Spinal cord (tissue), 10 donors: ENCODE measurements around the gene REN. TPM values are rescaled to one million over a fixed set of nuclear protein-coding genes. Genes with fewer than 3 reads are reported as not detected.

ENCODE experiments used
- DNase-seq, 6 donors: peaks; one replicate each; pipeline versions ENCODE4 v3.0.0 to v3.0.0-alpha.2; 2013 to 2015; ENCODE audit warnings: low spot score in 6 of 6, low read depth in 4 of 6
- H3K27ac ChIP-seq: one replicate; pipeline ENCODE4 v1.5.1; 2013; ENCODE audit warnings: low read depth, low read length, control low read depth
- H3K27me3 ChIP-seq: one replicate; pipeline ENCODE4 v1.6.1; 2013; ENCODE audit warnings: low read length; ENCODE audit not compliant: control insufficient read depth, insufficient read depth
- H3K36me3 ChIP-seq: one replicate; pipeline ENCODE4 v1.6.1; 2013; ENCODE audit warnings: low read length; ENCODE audit not compliant: control insufficient read depth, insufficient read depth
- H3K4me1 ChIP-seq: one replicate; pipeline ENCODE4 v1.6.1; 2013; ENCODE audit warnings: low read length; ENCODE audit not compliant: control insufficient read depth, insufficient read depth
- H3K4me3 ChIP-seq: one replicate; pipeline ENCODE4 v1.5.1; 2013; ENCODE audit warnings: low read depth, low read length, control low read depth
- H3K9me3 ChIP-seq: one replicate; pipeline ENCODE4 v1.6.1; 2013; ENCODE audit warnings: low read length; ENCODE audit not compliant: control insufficient read depth, insufficient read depth
- WGBS: methylation state at CpG from one replicate; pipeline ENCODE4 v1.1.5; 2013; ENCODE audit warnings: missing lambda C conversion rate; ENCODE audit not compliant: insufficient coverage; 5-methylcytosine and 5-hydroxymethylcytosine counted together
- polyA plus RNA-seq, 2 donors: library from polyadenylated mRNA; unstranded; fragments of 120-200 nt; gene quantifications; one replicate each; pipeline ENCODE4 v1.2.1, GENCODE V29; 2013; ENCODE audit not compliant: insufficient read length in 2 of 2
- total RNA-seq, 2 donors: library from RNA; depleted of rRNA in 1 of 2; stranded (reverse); fragments of 120-200 nt in 1 of 2; fragments of >200 nt in 1 of 2; gene quantifications; one replicate each; pipeline versions ENCODE4 v1.2.3 to v1.2.4, GENCODE V29; 2013 to 2014
- donor health status: healthy.

Gene REN
- total and polyA plus RNA-seq, 4 donors, result 0.17 to 0.39 TPM; not detected in 2

- H3K36me3 ChIP-seq, result peaks cover 56% of the 10 kb centered on the region
Observed at GRCh38 chr1:204116539-204116938, 49.6 kb downstream of the REN start.

GRCh38 chr1:204115116-204115515, 51.0 kb downstream of the REN start:
- Histone ChIP-seq H3K9me3 (no peaks in the 10 kb centered on the region), H3K27me3 (no peaks in the 10 kb centered on the region), H3K36me3 (peaks cover 50% of the 10 kb centered on the region), H3K4me1 (no peaks in the 10 kb centered on the region), H3K27ac (no peak overlapping the region), H3K4me3 (no peak overlapping the region)
- 100% methylated on average over 2 of the region's 4 CpGs for WGBS
- DNase-seq, result no peak

More at GRCh38 chr1:204116539-204116938, 49.6 kb downstream of the REN start:
- Histone ChIP-seq H3K27me3 (no peaks in the 10 kb centered on the region), H3K4me1 (no peaks in the 10 kb centered on the region), H3K4me3 (no peak overlapping the region), H3K27ac (no peak overlapping the region), H3K9me3 (no peaks in the 10 kb centered on the region)
- 88% methylated on average over 4 of the region's 4 CpGs for WGBS
- DNase-seq, result no peak

GRCh38 chr1:204114606-204115005, 51.5 kb downstream of the REN start:
- peaks cover 45% of the 10 kb centered on the region for H3K36me3 ChIP-seq

GRCh38 chr1:204113896-204114295, 52.2 kb downstream of the REN start:
- WGBS, result 100% methylated on average over 1 of the region's 1 CpG
- Histone ChIP-seq H3K27me3 (no peaks in the 10 kb centered on the region), H3K27ac (no peak overlapping the region), H3K4me3 (no peak overlapping the region), H3K36me3 (peaks cover 42% of the 10 kb centered on the region), H3K4me1 (peaks cover 3% of the 10 kb centered on the region), H3K9me3 (no peaks in the 10 kb centered on the region)
- DNase-seq, result no peak

More at GRCh38 chr1:204114606-204115005, 51.5 kb downstream of the REN start:
- Histone ChIP-seq H3K27me3 (no peaks in the 10 kb centered on the region), H3K9me3 (no peaks in the 10 kb centered on the region), H3K27ac (no peak overlapping the region), H3K4me3 (no peak overlapping the region), H3K4me1 (no peaks in the 10 kb centered on the region)
- WGBS, result 83% methylated on average over 2 of the region's 4 CpGs
- no peak for DNase-seq

GRCh38 chr1:204112876-204113730, 53.0 kb downstream of the REN start:
- no peak for DNase-seq
- 89% methylated on average over 9 of the region's 11 CpGs for WGBS
- Histone ChIP-seq H3K36me3 (peaks cover 35% of the 10 kb centered on the region), H3K9me3 (no peaks in the 10 kb centered on the region), H3K27me3 (no peaks in the 10 kb centered on the region), H3K27ac (no peak overlapping the region), H3K4me3 (no peak overlapping the region), H3K4me1 (peaks cover 11% of the 10 kb centered on the region)

GRCh38 chr1:204110894-204111633, 55.1 kb downstream of the REN start:
- H3K4me1 ChIP-seq, result peaks cover 21% of the 10 kb centered on the region
- H3K4me3 ChIP-seq, result no peak overlapping the region
- no peaks in the 10 kb centered on the region for H3K9me3 ChIP-seq
- no peaks in the 10 kb centered on the region for H3K27me3 ChIP-seq
- WGBS, result 88% methylated on average over 5 of the region's 5 CpGs
- peaks cover 17% of the 10 kb centered on the region for H3K36me3 ChIP-seq
- DNase-seq, result no peak
- H3K27ac ChIP-seq, result no peak overlapping the region

- Histone ChIP-seq H3K27me3 (no peaks in the 10 kb centered on the region), H3K9me3 (no peaks in the 10 kb centered on the region), H3K4me3 (no peak overlapping the region), H3K36me3 (peaks cover 9% of the 10 kb centered on the region), H3K4me1 (peaks cover 33% of the 10 kb centered on the region), H3K27ac (peak overlapping the region; percentile 30)
- WGBS, result 10% methylated on average over 17 of the region's 21 CpGs
- DNase-seq, result peak in 2 of 6 donors; percentile 63 to 91
Observed at GRCh38 chr1:204108312-204109141, 57.6 kb downstream of the REN start.

- DNase-seq, result no peak
- no peaks in the 10 kb centered on the region for H3K27me3 ChIP-seq
Observed at GRCh38 chr1:204107892-204108291, 58.2 kb downstream of the REN start.

GRCh38 chr1:204106825-204107224, 59.3 kb downstream of the REN start:
- H3K9me3 ChIP-seq, result no peaks in the 10 kb centered on the region
- no peak for DNase-seq
- peaks cover 50% of the 10 kb centered on the region for H3K4me1 ChIP-seq
- no peak overlapping the region for H3K4me3 ChIP-seq
- no peaks in the 10 kb centered on the region for H3K27me3 ChIP-seq
- no peak overlapping the region for H3K27ac ChIP-seq
- H3K36me3 ChIP-seq, result peaks cover 4% of the 10 kb centered on the region
- no CpG with 5 or more reads among the region's 1 CpG for WGBS

More at GRCh38 chr1:204107892-204108291, 58.2 kb downstream of the REN start:
- Histone ChIP-seq H3K9me3 (no peaks in the 10 kb centered on the region), H3K36me3 (peaks cover 7% of the 10 kb centered on the region), H3K4me1 (peaks cover 39% of the 10 kb centered on the region), H3K27ac (no peak overlapping the region), H3K4me3 (no peak overlapping the region)
- WGBS, result 80% methylated on average over 1 of the region's 2 CpGs
